ENCODE data around the gene ITGAE.

Gene ITGAE

DNA sequence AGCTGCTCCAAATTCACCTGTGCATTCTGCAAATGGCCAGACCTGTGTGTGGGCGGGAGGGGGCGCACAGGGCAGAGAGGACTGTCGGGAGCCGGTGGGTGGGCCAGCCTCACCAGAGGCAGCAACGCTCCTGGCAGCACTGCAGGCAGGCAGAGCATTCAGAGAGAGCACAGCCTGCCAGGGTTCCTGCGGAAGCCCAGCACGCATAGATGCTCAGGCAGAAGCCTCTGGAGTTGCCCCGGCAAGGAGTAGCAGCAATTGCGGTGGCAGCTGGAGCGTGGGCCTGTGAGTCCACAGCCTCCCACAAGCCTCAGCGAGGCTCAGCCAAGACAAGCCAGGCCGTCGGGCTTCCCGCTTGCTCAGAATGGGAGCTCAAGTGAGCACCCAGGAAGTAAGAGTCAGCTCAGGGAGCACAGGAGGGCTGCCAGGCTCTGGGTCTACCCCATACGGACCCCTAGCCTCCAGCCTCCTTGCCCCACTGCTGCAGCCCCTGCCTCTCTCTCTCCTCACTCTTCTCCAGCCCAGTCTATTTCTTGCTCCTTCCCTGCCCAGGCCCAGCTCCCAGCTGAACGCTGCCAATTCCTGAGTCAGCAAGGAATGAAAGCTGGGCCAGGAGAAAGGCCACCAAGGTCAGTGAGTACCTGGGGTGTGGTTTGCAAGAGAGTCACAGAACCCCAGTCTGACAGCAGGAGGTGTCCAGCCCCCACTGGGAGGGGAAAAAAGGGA, 122.7 kb downstream of the ITGAE start:
- Histone ChIP-seq H3K36me3 (ENCODE audit: control insufficient read depth in 1 of 2, insufficient read depth in 2 of 2, low read length in 2 of 2) (no peaks in the 10 kb centered on the region), H3K4me3 (ENCODE audit: low read depth in 1 of 2, low read length in 2 of 2) (no peak overlapping the region)

DNA sequence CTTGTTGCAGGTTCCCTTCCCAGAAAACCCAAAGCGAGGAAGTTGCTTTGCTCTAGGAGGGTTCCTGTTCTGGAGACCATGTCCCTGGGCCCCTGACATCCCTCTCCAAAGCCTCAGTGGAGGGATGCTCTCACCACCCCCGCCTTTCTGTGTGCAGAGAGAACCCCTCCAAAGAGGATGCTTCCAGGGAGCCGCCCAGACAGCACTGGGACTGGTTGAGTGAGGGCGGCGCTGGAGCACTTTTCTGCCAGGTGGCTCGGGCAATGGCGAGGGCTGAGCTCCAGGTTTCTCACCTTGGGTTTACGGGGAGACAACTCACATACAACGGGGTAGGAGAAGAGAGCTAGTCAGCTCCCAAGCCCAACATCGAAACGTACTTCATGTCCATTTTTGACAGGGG, 125.1 kb downstream of the ITGAE start:
- peaks cover 0 to 5% of the 10 kb centered on the region in 2 donors for H3K36me3 ChIP-seq (ENCODE audit: control insufficient read depth in 1 of 2, insufficient read depth in 2 of 2, low read length in 2 of 2)

More for the DNA sequence above, 122.7 kb downstream of the ITGAE start:
- no peak overlapping the region for H3K27ac ChIP-seq (ENCODE audit: low read depth, low read length)
- no peak overlapping the region for H3K9ac ChIP-seq (ENCODE audit: low read depth in 1 of 2, low read length in 2 of 2)
- no peaks in the 10 kb centered on the region for H3K4me1 ChIP-seq (ENCODE audit: control insufficient read depth in 1 of 2, insufficient read depth in 2 of 2, low read length in 2 of 2)
- H3K9me3 ChIP-seq (ENCODE audit: control insufficient read depth in 1 of 2, low read length in 2 of 2) = no peaks in the 10 kb centered on the region
- H3K27me3 ChIP-seq (ENCODE audit: control insufficient read depth in 1 of 2, insufficient read depth in 2 of 2, low read length in 2 of 2) = peaks cover 0 to 4% of the 10 kb centered on the region in 2 donors

DNA sequence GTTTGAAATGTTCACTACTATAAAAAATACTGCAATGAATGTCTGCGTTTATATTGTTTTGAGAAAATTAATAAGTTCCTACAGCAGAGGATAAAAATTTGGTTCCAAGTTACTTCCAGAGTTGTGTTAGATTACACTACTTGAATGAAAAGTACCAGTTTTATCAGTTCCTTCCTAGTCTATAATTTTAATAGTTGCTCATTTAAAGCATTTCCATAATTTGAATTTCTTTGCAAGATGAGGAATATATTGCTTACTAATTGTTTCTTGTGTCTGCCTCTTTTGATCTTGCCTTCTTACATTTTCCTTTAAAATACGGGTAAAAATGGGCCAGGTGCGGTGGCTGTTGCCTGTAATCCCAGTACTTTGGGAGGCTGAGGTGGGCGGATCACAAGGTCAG, 128.4 kb downstream of the ITGAE start:
- no peaks in the 10 kb centered on the region for H3K9me3 ChIP-seq (ENCODE audit: control insufficient read depth in 1 of 2, low read length in 2 of 2)
- peaks cover 9 to 11% of the 10 kb centered on the region in 2 donors for H3K4me1 ChIP-seq (ENCODE audit: control insufficient read depth in 1 of 2, insufficient read depth in 2 of 2, low read length in 2 of 2)
- no peaks in the 10 kb centered on the region for H3K27me3 ChIP-seq (ENCODE audit: control insufficient read depth in 1 of 2, insufficient read depth in 2 of 2, low read length in 2 of 2)
- no peak overlapping the region for H3K9ac ChIP-seq (ENCODE audit: low read depth in 1 of 2, low read length in 2 of 2)
- no peak overlapping the region for H3K27ac ChIP-seq (ENCODE audit: low read depth, low read length)
- no peak overlapping the region for H3K4me3 ChIP-seq (ENCODE audit: low read depth in 1 of 2, low read length in 2 of 2)
- peaks cover 0 to 8% of the 10 kb centered on the region in 2 donors for H3K36me3 ChIP-seq (ENCODE audit: control insufficient read depth in 1 of 2, insufficient read depth in 2 of 2, low read length in 2 of 2)

More for the DNA sequence above, 125.1 kb downstream of the ITGAE start:
- H3K9ac ChIP-seq (ENCODE audit: low read depth in 1 of 2, low read length in 2 of 2) = no peak overlapping the region
- no peak overlapping the region for H3K27ac ChIP-seq (ENCODE audit: low read depth, low read length)
- no peaks in the 10 kb centered on the region for H3K4me1 ChIP-seq (ENCODE audit: control insufficient read depth in 1 of 2, insufficient read depth in 2 of 2, low read length in 2 of 2)
- H3K27me3 ChIP-seq (ENCODE audit: control insufficient read depth in 1 of 2, insufficient read depth in 2 of 2, low read length in 2 of 2) = no peaks in the 10 kb centered on the region
- no peaks in the 10 kb centered on the region for H3K9me3 ChIP-seq (ENCODE audit: control insufficient read depth in 1 of 2, low read length in 2 of 2)
- H3K4me3 ChIP-seq (ENCODE audit: low read depth in 1 of 2, low read length in 2 of 2) = no peak overlapping the region

DNA sequence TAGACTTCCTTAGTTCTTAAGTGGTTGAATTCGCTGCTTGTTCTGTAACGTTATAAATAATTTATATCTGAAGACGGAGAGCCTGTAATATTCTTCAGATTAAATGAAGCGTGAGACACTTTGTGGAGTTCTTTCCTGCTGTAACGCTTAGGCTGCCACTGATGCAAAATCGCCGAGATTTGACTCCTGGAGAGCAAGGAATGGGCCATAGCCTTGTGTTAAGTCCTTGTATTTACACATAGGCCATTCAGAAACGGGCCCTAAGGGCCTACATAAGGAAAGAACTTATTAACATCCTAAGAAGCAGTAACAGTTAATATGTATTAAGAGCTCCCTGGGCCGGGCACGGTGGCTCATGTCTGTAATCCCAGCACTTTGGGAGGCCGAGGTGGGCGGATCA, 131.4 kb downstream of the ITGAE start:
- peak overlapping the region; percentile 86 to 91 for H3K9ac ChIP-seq (ENCODE audit: low read depth in 1 of 2, low read length in 2 of 2)
- H3K27ac ChIP-seq (ENCODE audit: low read depth, low read length) = no peak overlapping the region
- peaks cover 11 to 28% of the 10 kb centered on the region in 2 donors for H3K4me1 ChIP-seq (ENCODE audit: control insufficient read depth in 1 of 2, insufficient read depth in 2 of 2, low read length in 2 of 2)

DNA sequence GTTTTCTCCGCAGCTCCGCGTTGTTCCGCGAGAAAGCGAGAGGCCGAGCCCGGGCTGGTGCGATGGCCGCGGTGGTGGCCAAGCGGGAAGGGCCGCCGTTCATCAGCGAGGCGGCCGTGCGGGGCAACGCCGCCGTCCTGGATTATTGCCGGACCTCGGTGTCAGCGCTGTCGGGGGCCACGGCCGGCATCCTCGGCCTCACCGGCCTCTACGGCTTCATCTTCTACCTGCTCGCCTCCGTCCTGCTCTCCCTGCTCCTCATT, 132.0 kb downstream of the ITGAE start:
- H3K4me3 ChIP-seq (ENCODE audit: low read depth in 1 of 2, low read length in 2 of 2) = peak overlapping the region; percentile 77 to 92
- no peaks in the 10 kb centered on the region for H3K27me3 ChIP-seq (ENCODE audit: control insufficient read depth in 1 of 2, insufficient read depth in 2 of 2, low read length in 2 of 2)
- H3K27ac ChIP-seq (ENCODE audit: low read depth, low read length) = no peak overlapping the region
- H3K9ac ChIP-seq (ENCODE audit: low read depth in 1 of 2, low read length in 2 of 2) = peak overlapping the region; percentile 86 to 91
- H3K36me3 ChIP-seq (ENCODE audit: control insufficient read depth in 1 of 2, insufficient read depth in 2 of 2, low read length in 2 of 2) = peaks cover 8 to 25% of the 10 kb centered on the region in 2 donors
- H3K9me3 ChIP-seq (ENCODE audit: control insufficient read depth in 1 of 2, low read length in 2 of 2) = no peaks in the 10 kb centered on the region
- peaks cover 11 to 28% of the 10 kb centered on the region in 2 donors for H3K4me1 ChIP-seq (ENCODE audit: control insufficient read depth in 1 of 2, insufficient read depth in 2 of 2, low read length in 2 of 2)

More for the DNA sequence above, 131.4 kb downstream of the ITGAE start:
- H3K27me3 ChIP-seq (ENCODE audit: control insufficient read depth in 1 of 2, insufficient read depth in 2 of 2, low read length in 2 of 2) = no peaks in the 10 kb centered on the region
- no peaks in the 10 kb centered on the region for H3K9me3 ChIP-seq (ENCODE audit: control insufficient read depth in 1 of 2, low read length in 2 of 2)
- peaks cover 3 to 20% of the 10 kb centered on the region in 2 donors for H3K36me3 ChIP-seq (ENCODE audit: control insufficient read depth in 1 of 2, insufficient read depth in 2 of 2, low read length in 2 of 2)
- H3K4me3 ChIP-seq (ENCODE audit: low read depth in 1 of 2, low read length in 2 of 2) = peak overlapping the region; percentile 77 to 92

DNA sequence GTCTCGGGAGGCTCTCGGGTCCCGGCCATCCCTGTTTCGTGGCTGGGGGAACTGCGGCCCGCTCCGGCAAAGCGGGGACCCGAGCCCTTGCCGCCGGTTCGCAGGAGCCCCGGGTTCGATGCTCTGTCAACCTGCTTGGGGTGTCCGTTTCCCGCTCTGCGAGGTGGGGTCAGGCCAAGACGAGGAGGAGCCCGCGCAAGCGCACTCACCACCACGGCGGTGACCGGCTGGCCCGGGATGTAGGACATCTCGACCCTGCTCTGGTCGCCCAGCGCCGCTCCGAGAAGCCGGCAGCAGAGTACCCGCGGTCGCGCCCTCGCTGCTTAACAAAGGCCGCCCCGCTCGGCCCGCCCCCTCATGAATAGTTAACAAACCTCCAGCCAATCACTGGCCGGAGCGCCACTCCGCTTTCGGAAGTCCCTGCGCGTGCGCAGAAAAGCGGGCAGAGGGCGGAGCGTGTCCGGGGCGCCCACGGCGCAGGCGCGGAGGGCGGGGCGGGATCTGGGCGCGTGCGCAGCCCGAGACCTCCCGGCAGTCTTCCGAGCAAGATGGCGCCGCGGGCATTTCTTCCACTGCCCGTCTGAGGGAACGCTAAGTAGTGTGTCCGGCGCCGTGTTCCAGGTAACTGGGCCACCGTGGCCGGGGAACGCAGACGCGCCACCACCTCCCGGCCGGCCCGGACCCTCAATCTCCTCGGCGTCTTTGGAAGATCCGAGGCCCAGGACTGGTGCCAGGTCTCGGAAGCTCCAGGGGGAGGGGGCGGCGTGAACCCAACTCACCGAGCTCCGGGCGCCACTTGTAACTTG, 132.5 kb downstream of the ITGAE start, which contains the start of the genes EMC6 and TAX1BP3:
EMC6 (plus strand) TSS at position 534 of the 806 bp plus-strand sequence. CDS start 335 bp downstream, outside the sequence.
TAX1BP3 (minus strand) TSS at position 300 of the 806 bp plus-strand sequence; CDS start at position 248, 52 bp downstream.
- H3K4me3 ChIP-seq (ENCODE audit: low read depth in 1 of 2, low read length in 2 of 2) = peak within 1 kb of the TSS; percentile 77 to 92
- H3K27ac ChIP-seq (ENCODE audit: low read depth, low read length) = peak within 1 kb of the TSS; percentile 97
- H3K4me1 ChIP-seq (ENCODE audit: control insufficient read depth in 1 of 2, insufficient read depth in 2 of 2, low read length in 2 of 2) = peaks cover 11 to 28% of the 10 kb centered on the region in 2 donors
- no peaks in the 10 kb centered on the region for H3K9me3 ChIP-seq (ENCODE audit: control insufficient read depth in 1 of 2, low read length in 2 of 2)
- H3K9ac ChIP-seq (ENCODE audit: low read depth in 1 of 2, low read length in 2 of 2) = peak within 1 kb of the TSS; percentile 91
- H3K27me3 ChIP-seq (ENCODE audit: control insufficient read depth in 1 of 2, insufficient read depth in 2 of 2, low read length in 2 of 2) = no peaks in the 10 kb centered on the region
- peaks cover 10 to 31% of the 10 kb centered on the region in 2 donors for H3K36me3 ChIP-seq (ENCODE audit: control insufficient read depth in 1 of 2, insufficient read depth in 2 of 2, low read length in 2 of 2)

DNA sequence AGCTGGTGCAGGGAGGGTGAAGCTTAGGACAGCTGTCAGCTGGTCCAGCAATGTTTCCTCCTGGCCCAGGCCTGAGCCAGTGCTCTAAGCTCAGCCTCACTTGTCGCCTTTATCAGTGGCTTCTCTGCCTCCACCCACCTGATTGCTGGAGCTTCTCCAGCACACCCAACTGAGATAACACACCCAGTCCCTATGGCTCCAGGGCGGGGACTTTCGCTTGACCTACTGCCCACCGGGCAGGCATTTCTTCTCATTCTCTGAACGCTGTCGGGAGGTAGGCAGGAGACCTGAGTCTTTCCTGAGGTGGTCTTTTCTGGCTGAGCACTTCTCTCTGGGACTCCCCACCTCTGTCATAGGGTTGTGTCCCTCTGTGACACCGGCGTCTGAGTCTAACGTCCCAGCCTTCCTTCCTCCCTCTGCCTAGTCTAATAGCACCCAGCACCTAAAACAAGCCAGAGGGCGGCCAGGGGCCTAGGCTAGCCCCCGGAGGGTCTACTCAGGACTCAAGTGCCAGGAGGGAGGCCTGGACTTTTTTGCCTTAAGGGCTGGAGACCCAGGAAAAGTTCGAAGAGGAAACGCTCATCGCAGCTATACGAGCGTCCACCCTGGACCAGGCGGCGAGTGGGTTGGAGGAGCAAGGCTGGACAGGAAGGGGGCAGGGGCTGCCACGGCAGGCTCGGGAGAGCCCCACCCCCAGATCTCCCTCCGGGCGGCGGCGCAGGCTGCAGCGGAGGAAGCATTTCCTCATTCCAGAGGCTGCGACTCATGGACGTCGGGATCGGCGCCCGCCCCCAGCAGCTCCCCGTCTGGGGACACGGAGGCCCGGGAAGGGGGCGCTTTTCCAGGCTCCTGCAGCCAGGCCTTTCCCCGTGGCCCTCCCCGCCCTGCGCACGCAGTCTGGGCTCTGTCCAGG, 133.4 kb downstream of the ITGAE start:
- peaks cover 10 to 38% of the 10 kb centered on the region in 2 donors for H3K36me3 ChIP-seq (ENCODE audit: control insufficient read depth in 1 of 2, insufficient read depth in 2 of 2, low read length in 2 of 2)
- H3K9ac ChIP-seq (ENCODE audit: low read depth in 1 of 2, low read length in 2 of 2) = peak overlapping the region; percentile 89 to 91
- H3K27me3 ChIP-seq (ENCODE audit: control insufficient read depth in 1 of 2, insufficient read depth in 2 of 2, low read length in 2 of 2) = no peaks in the 10 kb centered on the region
- H3K4me3 ChIP-seq (ENCODE audit: low read depth in 1 of 2, low read length in 2 of 2) = peak overlapping the region; percentile 77 to 92
- H3K27ac ChIP-seq (ENCODE audit: low read depth, low read length) = peak overlapping the region; percentile 97
- peaks cover 11 to 28% of the 10 kb centered on the region in 2 donors for H3K4me1 ChIP-seq (ENCODE audit: control insufficient read depth in 1 of 2, insufficient read depth in 2 of 2, low read length in 2 of 2)
- H3K9me3 ChIP-seq (ENCODE audit: control insufficient read depth in 1 of 2, low read length in 2 of 2) = no peaks in the 10 kb centered on the region

DNA sequence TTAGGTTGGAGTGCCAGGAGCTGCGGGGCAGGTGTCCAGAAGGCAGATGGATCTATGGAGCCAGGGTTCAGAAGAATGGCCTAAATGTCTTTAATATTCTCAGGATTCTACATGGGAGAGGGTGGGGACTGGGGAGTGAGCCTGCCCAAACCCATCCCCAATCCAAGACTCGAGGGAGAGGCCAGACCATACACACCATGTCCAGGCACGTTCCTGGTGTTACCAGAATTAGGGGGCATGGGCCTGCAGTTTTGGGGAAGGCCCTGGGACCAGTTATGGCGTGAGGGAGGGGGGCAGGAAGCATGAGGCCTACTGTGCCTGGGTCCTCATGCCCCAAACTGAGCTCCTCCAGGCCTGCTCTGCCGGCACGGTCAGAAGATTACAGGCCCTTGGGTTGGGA, 134.5 kb downstream of the ITGAE start:
- H3K36me3 ChIP-seq (ENCODE audit: control insufficient read depth in 1 of 2, insufficient read depth in 2 of 2, low read length in 2 of 2) = peaks cover 10 to 36% of the 10 kb centered on the region in 2 donors
- H3K9me3 ChIP-seq (ENCODE audit: control insufficient read depth in 1 of 2, low read length in 2 of 2) = no peaks in the 10 kb centered on the region
- no peak overlapping the region for H3K9ac ChIP-seq (ENCODE audit: low read depth in 1 of 2, low read length in 2 of 2)
- peak overlapping the region in 1 of 2 donors; percentile 43 for H3K4me3 ChIP-seq (ENCODE audit: low read depth in 1 of 2, low read length in 2 of 2)
- no peaks in the 10 kb centered on the region for H3K27me3 ChIP-seq (ENCODE audit: control insufficient read depth in 1 of 2, insufficient read depth in 2 of 2, low read length in 2 of 2)
- H3K4me1 ChIP-seq (ENCODE audit: control insufficient read depth in 1 of 2, insufficient read depth in 2 of 2, low read length in 2 of 2) = peaks cover 11 to 28% of the 10 kb centered on the region in 2 donors
- no peak overlapping the region for H3K27ac ChIP-seq (ENCODE audit: low read depth, low read length)

DNA sequence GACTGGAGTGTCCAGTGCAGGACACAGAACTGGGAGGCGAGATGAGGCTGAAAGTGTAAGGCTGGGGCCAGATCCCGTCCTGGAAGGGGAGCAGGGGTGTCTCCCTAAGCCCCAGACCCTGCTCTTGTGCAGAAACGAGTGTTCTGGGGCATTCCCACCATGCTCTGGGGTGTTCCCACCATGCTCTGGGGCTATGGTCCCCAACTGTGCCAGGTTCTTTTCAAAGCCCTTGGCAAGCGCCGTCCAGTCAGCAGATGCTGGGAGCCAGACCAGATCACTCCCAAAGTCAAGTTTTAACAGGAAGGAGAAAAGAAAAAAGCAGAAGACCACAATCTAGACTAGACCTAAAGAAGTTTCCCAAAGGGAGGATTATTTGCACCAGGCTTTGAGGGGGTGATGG, 135.2 kb downstream of the ITGAE start:
- Histone ChIP-seq H3K4me3 (ENCODE audit: low read depth in 1 of 2, low read length in 2 of 2) (no peak overlapping the region), H3K9me3 (ENCODE audit: control insufficient read depth in 1 of 2, low read length in 2 of 2) (no peaks in the 10 kb centered on the region), H3K4me1 (ENCODE audit: control insufficient read depth in 1 of 2, insufficient read depth in 2 of 2, low read length in 2 of 2) (peaks cover 11 to 28% of the 10 kb centered on the region in 2 donors), H3K36me3 (ENCODE audit: control insufficient read depth in 1 of 2, insufficient read depth in 2 of 2, low read length in 2 of 2) (peaks cover 10 to 40% of the 10 kb centered on the region in 2 donors), H3K27me3 (ENCODE audit: control insufficient read depth in 1 of 2, insufficient read depth in 2 of 2, low read length in 2 of 2) (no peaks in the 10 kb centered on the region), H3K27ac (ENCODE audit: low read depth, low read length) (no peak overlapping the region), H3K9ac (ENCODE audit: low read depth in 1 of 2, low read length in 2 of 2) (no peak overlapping the region)
